K562 (cell line): ENCODE measurements around the gene FBXO9. TPM values are rescaled to one million over a fixed set of nuclear protein-coding genes. Genes with fewer than 3 reads are reported as not detected.

Source experiments
- ATAC-seq: fragments of 200-7000 bp; cut with Tn5 transposase; 3 replicates; pipeline ENCODE4 v1.9.1; 2020; ENCODE audit warnings: moderate library complexity
- BruUV-seq: library from RNA; stranded (reverse); fragments of 400-500 nt; replicated peaks from 2 replicates; lab custom pipeline; 2021; lab: Mats Ljungman, UMichigan
- CTCF ChIA-PET: fragments of 300-600 bp; formaldehyde crosslinking; extraction: SDS; loops from one replicate; lab custom pipeline; 2021; ENCODE audit warnings: low intra/inter-chr PET ratio; lab: Yijun Ruan, JAX
- POLR2A ChIA-PET: fragments of 300-600, 350-650 bp; sonication (Branson Sonifier 250); formaldehyde crosslinking; extraction: SDS; loops from one replicate; lab custom pipeline; 2021; ENCODE audit warnings: antibody characterized with exemption, inconsistent platforms; lab: Yijun Ruan, JAX
- DNase-seq, 4 experiments: peaks; one replicate each; pipeline versions ENCODE4 v3.0.0 to v3.0.0-alpha.2; 2011 to 2018; ENCODE audit warnings: low spot score in 3 of 4, mixed read lengths in 3 of 4; ENCODE audit errors: extremely low read depth in 1 of 4
- FAIRE-seq: peaks from 2 replicates; lab custom pipeline; 2011; peaks lifted over from hg19 to GRCh38; lab: Jason Lieb, UNC
- H2AFZ ChIP-seq: 2 replicates; pipeline ENCODE4 v1.6.0; 2011; ENCODE audit warnings: low read depth, low read length, control low read depth, inconsistent platforms
- H3K27ac ChIP-seq: fragments of 200-600 bp; 3 replicates; pipeline ENCODE4 v1.8.0; 2011; ENCODE audit warnings: low read depth, mild to moderate bottlenecking, control low read depth, inconsistent platforms, low read length, moderate library complexity, mixed read lengths; ENCODE audit errors: extremely low read depth
- H3K27me3 ChIP-seq, 2 experiments: fragments of 300-600 bp in 1 of 2; 2 replicates in 1 of 2; 3 replicates in 1 of 2; pipeline versions ENCODE4 v1.6.0 to v1.8.0; 2011; ENCODE audit warnings: inconsistent platforms in 2 of 2, low read length in 2 of 2, mild to moderate bottlenecking in 1 of 2, mixed read lengths in 1 of 2, moderate library complexity in 1 of 2; ENCODE audit not compliant: control insufficient read depth in 2 of 2, insufficient read depth in 2 of 2
- H3K36me3 ChIP-seq: fragments of 300-600 bp; 3 replicates; pipeline ENCODE4 v1.8.0; 2011; ENCODE audit warnings: mild to moderate bottlenecking, low read length, inconsistent platforms; ENCODE audit not compliant: control insufficient read depth, insufficient read depth
- H3K4me1 ChIP-seq, 2 experiments: fragments of 200-600 bp in 1 of 2; replicated peaks in 1 of 2; 2 replicates in 1 of 2; 3 replicates in 1 of 2; pipeline versions ENCODE4 v1.5.1 to v1.8.0; 2011; ENCODE audit warnings: inconsistent platforms in 2 of 2, low read length in 2 of 2, mild to moderate bottlenecking in 1 of 2, mixed read lengths in 1 of 2, moderate library complexity in 1 of 2; ENCODE audit not compliant: control insufficient read depth in 2 of 2, insufficient read depth in 2 of 2
- H3K4me2 ChIP-seq: 2 replicates; pipeline ENCODE4 v1.6.1; 2011; ENCODE audit warnings: low read length, control low read depth, inconsistent platforms, mixed read lengths; ENCODE audit not compliant: insufficient read depth
- H3K4me3 ChIP-seq: fragments of 200-600 bp; sonication (generic), shearing (Covaris generic); 2 replicates; pipeline ENCODE4 v1.5.1; 2016; ENCODE audit warnings: control low read depth, inconsistent platforms
- H3K79me2 ChIP-seq: fragments of 200-600 bp; 3 replicates; pipeline ENCODE4 v1.8.0; 2011; ENCODE audit warnings: low read length, inconsistent platforms; ENCODE audit not compliant: control insufficient read depth, insufficient read depth
- H3K9ac ChIP-seq, 2 experiments: 2 replicates each; pipeline versions ENCODE4 v1.6.0 to v1.6.1; 2011; ENCODE audit warnings: low read depth in 2 of 2, low read length in 2 of 2, control low read depth in 1 of 2, inconsistent platforms in 1 of 2, mild to moderate bottlenecking in 1 of 2, mixed read lengths in 1 of 2; ENCODE audit not compliant: insufficient read depth in 1 of 2
- H3K9me1 ChIP-seq: one replicate; pipeline ENCODE4 v1.6.0; 2011; ENCODE audit warnings: inconsistent platforms, mild to moderate bottlenecking, low read length, moderate library complexity; ENCODE audit not compliant: control insufficient read depth, insufficient read depth
- H3K9me3 ChIP-seq: replicated peaks from 2 replicates; pipeline ENCODE4 v1.5.1; 2011; ENCODE audit warnings: low read depth, low read length, inconsistent platforms; ENCODE audit not compliant: control insufficient read depth, insufficient read depth
- H4K20me1 ChIP-seq: replicated peaks from 2 replicates; pipeline ENCODE4 v1.6.1; 2011; ENCODE audit warnings: low read length, inconsistent platforms, mixed read lengths; ENCODE audit not compliant: control insufficient read depth, insufficient read depth
- BRF2 ChIP-seq: IDR thresholded peaks from 3 replicates; pipeline ENCODE4 v1.6.1; 2011; ENCODE audit warnings: borderline replicate concordance, mild to moderate bottlenecking; ENCODE audit not compliant: insufficient read length, insufficient read depth
- ELK1 ChIP-seq: sonication (generic); formaldehyde crosslinking; IDR thresholded peaks from 2 replicates; pipeline ENCODE4 v1.8.1; 2022; ENCODE audit warnings: missing genetic modification reagents
- FOXJ2 ChIP-seq: fragments of 200-800 bp; sonication (Bioruptor generic); IDR thresholded peaks from 2 replicates; pipeline ENCODE4 v1.6.1; 2016; ENCODE audit warnings: missing genetic modification characterization, missing compliant biosample characterization
- FOXP4 ChIP-seq: sonication (generic); formaldehyde crosslinking; IDR thresholded peaks from 2 replicates; pipeline ENCODE4 v1.8.0; 2022; ENCODE audit warnings: mild to moderate bottlenecking, missing genetic modification reagents, borderline replicate concordance
- MBD1 ChIP-seq: fragments of 250-450 bp; sonication (Bioruptor Pico); IDR thresholded peaks from 2 replicates; pipeline ENCODE4 v1.8.0; 2022; ENCODE audit warnings: inconsistent platforms
- NONO ChIP-seq, 2 experiments: fragments of 200-400 bp in 1 of 2; fragments of 450-650 bp in 1 of 2; formaldehyde crosslinking in 1 of 2; IDR thresholded peaks; 2 replicates each; pipeline ENCODE4 v1.6.1; 2017; ENCODE audit warnings: low read depth in 2 of 2, mild to moderate bottlenecking in 2 of 2, moderate library complexity in 2 of 2, low read length in 1 of 2
- PURB ChIP-seq: sonication (generic); formaldehyde crosslinking; IDR thresholded peaks from 2 replicates; pipeline ENCODE4 v1.9.0; 2021; ENCODE audit warnings: low read depth, mild to moderate bottlenecking, missing genetic modification reagents
- RBFOX2 ChIP-seq: fragments of 200-400 bp; formaldehyde crosslinking; IDR thresholded peaks from 2 replicates; pipeline ENCODE4 v1.6.1; 2017; ENCODE audit warnings: low read depth, mild to moderate bottlenecking, low read length, moderate library complexity
- TAF15 ChIP-seq: fragments of 200-400 bp; formaldehyde crosslinking; IDR thresholded peaks from 2 replicates; pipeline ENCODE4 v1.6.1; 2017; ENCODE audit warnings: mild to moderate bottlenecking, low read depth, low read length, moderate library complexity
- ZKSCAN1 ChIP-seq: fragments of 150-350 bp; IDR thresholded peaks from 2 replicates; pipeline ENCODE4 v1.6.1; 2016; ENCODE audit warnings: low read depth, low read length
- ZNF398 ChIP-seq: fragments of 250-450 bp; sonication (Bioruptor Pico); IDR thresholded peaks from 2 replicates; pipeline ENCODE4 v1.8.0; 2021; ENCODE audit warnings: moderate library complexity, mild to moderate bottlenecking, inconsistent platforms
- WGBS: fragments of 100-300 bp; shearing (Covaris generic); methylation state at CpG from one replicate; pipeline ENCODE4 v1.1.6; 2016; ENCODE audit warnings: low coverage, mixed read lengths; ENCODE audit not compliant: insufficient coverage; ENCODE audit errors: missing lambda C conversion rate; 5-methylcytosine and 5-hydroxymethylcytosine counted together
- in situ Hi-C: fragments of 300-500 bp; cut with MboI; formaldehyde crosslinking; loops from 4 replicates; pipeline ENCODE4 v1.15.0; 2018; ENCODE audit warnings: inconsistent platforms, mixed read lengths
- intact Hi-C: fragments of 100-400 bp; cut with micrococcal nuclease; formaldehyde crosslinking; loops from 2 replicates; pipeline ENCODE4 v1.14.2; 2022
- polyA plus RNA-seq, 8 experiments: library from polyadenylated mRNA; depleted of rRNA in 4 of 8; stranded (reverse) in 5 of 8; unstranded in 3 of 8; fragments of >200 nt; fragmentation: Nextera tagmentation in 2 of 8; fragmentation: Illumina TruSeq in 1 of 8; extraction: Ambion mirVana in 2 of 8; extraction: Trizol in 1 of 8; gene quantifications; 2 replicates each; pipeline versions ENCODE4 v1.2.1 to v1.2.3, GENCODE V29; 2011 to 2014; ENCODE audit warnings: inconsistent platforms in 1 of 8, missing spikeins in 1 of 8
- total RNA-seq, 7 experiments: library from RNA; depleted of rRNA in 6 of 7; stranded (reverse); fragments of >200 nt in 6 of 7; fragmentation: Illumina TruSeq in 2 of 7; extraction: Trizol in 2 of 7; gene quantifications; 2 replicates each; pipeline versions ENCODE4 v1.2.1 to v1.2.3, GENCODE V29; 2011 to 2021; ENCODE audit warnings: low replicate concordance in 1 of 7

The FBXO9 gene
- total and polyA plus RNA-seq, 9 of the 15 experiments (the other 6 are each of a cell fraction or from before 2014, with no cell fraction given) = 10.1 to 85.3 (median 51.4) TPM

- H3K27me3 ChIP-seq = peaks cover 18 to 47% of the 10 kb centered on the region in 2 experiments; a peak in 3 of 5 replicates
- no peaks in the 10 kb centered on the region for H3K36me3 ChIP-seq
- no peak overlapping the region for H2AFZ ChIP-seq
- in situ Hi-C loops = no loop called here
- peaks cover 0 to under 1% of the 10 kb centered on the region in 2 experiments; a peak in 1 of 5 replicates for H3K4me1 ChIP-seq
- H3K9ac ChIP-seq = no peak overlapping the region
- CTCF ChIA-PET = no interaction called here
- FAIRE-seq (no peak), DNase-seq (no peak), ATAC-seq (no peak)
- no peak overlapping the region for H3K27ac ChIP-seq
- intact Hi-C loops = no loop called here
- peaks cover 2% of the 10 kb centered on the region for H3K9me1 ChIP-seq
- no TSS peak for BruUV-seq
- H3K4me2 ChIP-seq = no peak overlapping the region
- POLR2A ChIA-PET = interaction anchor here (1.0 kb wide), 1 partner anchor 13 kb away, joined by 4 read pairs; no protein-coding TSS in a partner anchor
- 1% methylated on average over 5 of the region's 5 CpGs for WGBS
- 0 out of 2 replicates have a peak, but pooled peaks cover 4% of the 10 kb centered on the region for H4K20me1 ChIP-seq
- no peak overlapping the region for H3K4me3 ChIP-seq
- no peaks in the 10 kb centered on the region for H3K79me2 ChIP-seq
- H3K9me3 ChIP-seq = no peaks in the 10 kb centered on the region
- TF ChIP-seq FOXP4 (CRISPR knock-in tag) (no peak), ZKSCAN1 (no peak), RBFOX2 (no peak), MBD1 (CRISPR knock-in tag) (no peak), PURB (no peak), TAF15 (no peak), BRF2 (no peak), NONO (IDR thresholded peaks at IDR 0.05; ENCODE audit: low read depth in 2 of 2, low read length in 1 of 2) (no peak), ZNF398 (CRISPR knock-in tag) (no peak), ELK1 (CRISPR knock-in tag) (no peak), FOXJ2 (tag) (no peak)
Observed at GRCh38 chr6:53128842-53129241, 63.6 kb downstream of the FBXO9 start.
